IPS-NIHi11 (cell line): ENCODE results near the gene SMAD6.

ENCODE experiments used
- DNase-seq: peaks from one replicate; pipeline ENCODE4 v3.0.0; 2012; ENCODE audit warnings: mixed read lengths, low spot score

SMAD6 gene

GRCh38 chr15:66760097-66760967 lies 58.3 kb downstream of the SMAD6 start:
- no peak for DNase-seq

- no peak for DNase-seq
Observed at GRCh38 chr15:66760968-66761725, 59.1 kb downstream of the SMAD6 start.

- no peak for DNase-seq
Observed at GRCh38 chr15:66761726-66762595, 59.9 kb downstream of the SMAD6 start.

- DNase-seq: no peak
Observed at GRCh38 chr15:66763186-66764071, 61.4 kb downstream of the SMAD6 start.

GRCh38 chr15:66764072-66764786 lies 62.2 kb downstream of the SMAD6 start:
- DNase-seq: no peak

- DNase-seq: no peak
Observed at GRCh38 chr15:66765478-66766281, 63.6 kb downstream of the SMAD6 start.

GRCh38 chr15:66766282-66767230 lies 64.5 kb downstream of the SMAD6 start:
- no peak for DNase-seq

- no peak for DNase-seq
Observed at GRCh38 chr15:66767240-66767659, 65.2 kb downstream of the SMAD6 start.

GRCh38 chr15:66768987-66769386 lies 67.0 kb downstream of the SMAD6 start:
- DNase-seq: no peak

- DNase-seq: no peak
Observed at GRCh38 chr15:66770518-66771350, 68.7 kb downstream of the SMAD6 start.

- no peak for DNase-seq
Observed at GRCh38 chr15:66771351-66771650, 69.3 kb downstream of the SMAD6 start.

- DNase-seq: no peak
Observed at GRCh38 chr15:66772604-66773128, 70.6 kb downstream of the SMAD6 start.

GRCh38 chr15:66773129-66773873 lies 71.3 kb downstream of the SMAD6 start:
- no peak for DNase-seq

- DNase-seq: peak; percentile 93
Observed at GRCh38 chr15:66774001-66774814, 72.2 kb downstream of the SMAD6 start.

GRCh38 chr15:66775127-66776105 lies 73.4 kb downstream of the SMAD6 start:
- DNase-seq: no peak
